DMS153 treated with DMSO at 0.1 percent for 48 hours (cell line): ENCODE measurements around the gene CSTPP1.
"Not testable (repeated sequence)": the region's sequence is repeated elsewhere in the genome, so short reads cannot be mapped to it uniquely, and the experiment has no call there.

ENCODE experiments used
- DNase-seq: peaks from one replicate; lab custom pipeline; 2025; ENCODE audit not compliant: unreplicated experiment; lab: John Stamatoyannopoulos, UW

CSTPP1 gene

GRCh38 chr11:46907606-46908005 is 29.0 kb upstream of the CSTPP1 start:
- no peak for DNase-seq

- peak; percentile 96 for DNase-seq
Observed at GRCh38 chr11:46912526-46913150, 23.9 kb upstream of the CSTPP1 start.

GRCh38 chr11:46913484-46913883 is 23.1 kb upstream of the CSTPP1 start:
- DNase-seq, result no peak

GRCh38 chr11:46914363-46914762 is 22.2 kb upstream of the CSTPP1 start:
- no peak for DNase-seq

- DNase-seq, result no peak
Observed at GRCh38 chr11:46914910-46915309, 21.7 kb upstream of the CSTPP1 start.

GRCh38 chr11:46916286-46917108 is 20.1 kb upstream of the CSTPP1 start:
- no peak for DNase-seq

- no peak for DNase-seq
Observed at GRCh38 chr11:46917109-46917761, 19.3 kb upstream of the CSTPP1 start.

- no peak for DNase-seq
Observed at GRCh38 chr11:46917762-46918082, 18.8 kb upstream of the CSTPP1 start.

GRCh38 chr11:46918083-46918787 is 18.3 kb upstream of the CSTPP1 start, which contains the start of gene LRP4:
Gene LRP4 (minus strand): TSS chr11:46918550. CDS start chr11:46918379, 171 bp downstream.
- DNase-seq, result no peak

GRCh38 chr11:46918788-46919513 is 17.6 kb upstream of the CSTPP1 start:
- DNase-seq, result no peak

GRCh38 chr11:46920755-46921154 is 15.8 kb upstream of the CSTPP1 start:
- DNase-seq, result no peak

- not testable (repeated sequence) for DNase-seq
Observed at GRCh38 chr11:46927928-46928327, 8.6 kb upstream of the CSTPP1 start.

GRCh38 chr11:46928701-46929100 is 7.9 kb upstream of the CSTPP1 start:
- DNase-seq, result not testable (repeated sequence)

GRCh38 chr11:46930089-46930488 is 6.5 kb upstream of the CSTPP1 start:
- peak; percentile 27 for DNase-seq

- no peak for DNase-seq
Observed at GRCh38 chr11:46942172-46942571, 5.6 kb downstream of the CSTPP1 start.

GRCh38 chr11:46944356-46945075 is 8.0 kb downstream of the CSTPP1 start:
- DNase-seq, result no peak

GRCh38 chr11:46947399-46948077 is 11.0 kb downstream of the CSTPP1 start:
- DNase-seq, result peak; percentile 48

- DNase-seq, result peak; percentile 59
Observed at GRCh38 chr11:46948378-46949131, 12.0 kb downstream of the CSTPP1 start.

- no peak for DNase-seq
Observed at GRCh38 chr11:46949297-46949696, 12.7 kb downstream of the CSTPP1 start.
